Chondrocyte (in vitro differentiated cells): ENCODE measurements around the gene CDR2L. TPM values are rescaled to one million over a fixed set of nuclear protein-coding genes. Genes with fewer than 3 reads are reported as not detected.
A peak's percentile ranks its signal among the peaks of the same experiment; 100 is the strongest.
"Not testable (repeated sequence)": the region's sequence is repeated elsewhere in the genome, so short reads cannot be mapped to it uniquely, and the experiment has no call there.

ENCODE experiments used
- DNase-seq: peaks from one replicate; pipeline ENCODE4 v3.0.0; 2021; ENCODE audit warnings: mixed read lengths, low spot score
- H3K27ac Mint-ChIP-seq: one replicate; pipeline ENCODE4 v1.8.0; 2021; ENCODE audit warnings: mild to moderate bottlenecking, moderate library complexity, mixed read lengths; ENCODE audit not compliant: unreplicated experiment
- H3K27me3 Mint-ChIP-seq: 2 replicates; pipeline ENCODE4 v1.8.0; 2021; ENCODE audit warnings: low read depth, mixed read lengths
- H3K36me3 Mint-ChIP-seq: 2 replicates; pipeline ENCODE4 v1.8.0; 2021; ENCODE audit warnings: low read depth, mixed read lengths
- H3K4me1 Mint-ChIP-seq: 2 replicates; pipeline ENCODE4 v1.8.0; 2021; ENCODE audit warnings: low read depth, mild to moderate bottlenecking, mixed read lengths
- H3K4me3 Mint-ChIP-seq: one replicate; pipeline ENCODE4 v1.8.0; 2021; ENCODE audit warnings: mild to moderate bottlenecking, moderate library complexity, mixed read lengths; ENCODE audit not compliant: unreplicated experiment
- H3K9me3 Mint-ChIP-seq: 2 replicates; pipeline ENCODE4 v1.8.0; 2021; ENCODE audit warnings: low read depth, mixed read lengths
- total RNA-seq: library from RNA; stranded (reverse); gene quantifications from 3 replicates; pipeline ENCODE4 v1.2.1, GENCODE V29; 2021
- TF ChIP-seq, protein P1 (sequence below): fragments of 200-600 bp; sonication (generic); IDR thresholded peaks from 2 replicates; pipeline ENCODE4 v1.5.0; 2021; ENCODE audit warnings: antibody characterized with exemption, mild to moderate bottlenecking, moderate library complexity

Gene CDR2L
- total RNA-seq, 1 donor from 2014 or later: 51.0 TPM

DNA sequence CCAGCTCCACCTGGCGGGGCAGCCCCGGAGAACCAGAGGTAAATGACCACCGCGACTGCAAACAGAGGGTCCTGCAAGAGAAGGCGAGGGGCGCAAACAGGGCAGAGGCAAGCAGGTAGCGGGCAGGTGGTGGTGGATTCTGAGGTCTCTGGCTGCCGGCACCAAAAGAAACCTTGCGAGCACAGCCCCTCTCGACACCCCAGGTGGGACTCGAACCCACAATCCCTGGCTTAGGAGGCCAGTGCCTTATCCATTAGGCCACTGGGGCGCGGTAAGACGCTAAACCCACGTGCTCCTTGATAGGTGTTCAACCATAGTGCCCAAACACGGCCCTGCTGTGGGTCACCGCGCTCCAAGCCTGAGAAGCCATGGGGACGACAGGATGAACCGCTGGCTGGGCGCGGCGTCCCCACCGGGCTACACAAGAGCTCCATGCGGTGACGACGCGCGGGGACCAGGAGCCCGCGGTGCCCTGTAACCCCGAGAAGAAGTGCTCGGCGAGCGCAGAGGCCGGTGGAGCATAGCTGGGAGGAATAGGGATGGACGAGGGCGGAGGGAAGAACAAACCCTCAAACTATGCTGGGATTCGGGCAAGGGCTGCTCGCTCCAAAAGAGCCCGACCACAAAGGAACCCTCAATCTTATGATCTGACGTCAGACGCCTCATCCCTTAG lies 46.9 kb downstream of the CDR2L start:
- no peaks in the 10 kb centered on the region for H3K27me3 Mint-ChIP-seq
- peaks cover 13% of the 10 kb centered on the region for H3K9me3 Mint-ChIP-seq
- H3K27ac Mint-ChIP-seq: peak overlapping the region; percentile 99
- TF ChIP-seq, protein P1, sequence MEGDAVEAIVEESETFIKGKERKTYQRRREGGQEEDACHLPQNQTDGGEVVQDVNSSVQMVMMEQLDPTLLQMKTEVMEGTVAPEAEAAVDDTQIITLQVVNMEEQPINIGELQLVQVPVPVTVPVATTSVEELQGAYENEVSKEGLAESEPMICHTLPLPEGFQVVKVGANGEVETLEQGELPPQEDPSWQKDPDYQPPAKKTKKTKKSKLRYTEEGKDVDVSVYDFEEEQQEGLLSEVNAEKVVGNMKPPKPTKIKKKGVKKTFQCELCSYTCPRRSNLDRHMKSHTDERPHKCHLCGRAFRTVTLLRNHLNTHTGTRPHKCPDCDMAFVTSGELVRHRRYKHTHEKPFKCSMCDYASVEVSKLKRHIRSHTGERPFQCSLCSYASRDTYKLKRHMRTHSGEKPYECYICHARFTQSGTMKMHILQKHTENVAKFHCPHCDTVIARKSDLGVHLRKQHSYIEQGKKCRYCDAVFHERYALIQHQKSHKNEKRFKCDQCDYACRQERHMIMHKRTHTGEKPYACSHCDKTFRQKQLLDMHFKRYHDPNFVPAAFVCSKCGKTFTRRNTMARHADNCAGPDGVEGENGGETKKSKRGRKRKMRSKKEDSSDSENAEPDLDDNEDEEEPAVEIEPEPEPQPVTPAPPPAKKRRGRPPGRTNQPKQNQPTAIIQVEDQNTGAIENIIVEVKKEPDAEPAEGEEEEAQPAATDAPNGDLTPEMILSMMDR: peak; percentile 67
- no peak for DNase-seq
- peak overlapping the region; percentile 96 for H3K4me3 Mint-ChIP-seq
- H3K4me1 Mint-ChIP-seq: peaks cover 30% of the 10 kb centered on the region
- peaks cover 11% of the 10 kb centered on the region for H3K36me3 Mint-ChIP-seq

DNA sequence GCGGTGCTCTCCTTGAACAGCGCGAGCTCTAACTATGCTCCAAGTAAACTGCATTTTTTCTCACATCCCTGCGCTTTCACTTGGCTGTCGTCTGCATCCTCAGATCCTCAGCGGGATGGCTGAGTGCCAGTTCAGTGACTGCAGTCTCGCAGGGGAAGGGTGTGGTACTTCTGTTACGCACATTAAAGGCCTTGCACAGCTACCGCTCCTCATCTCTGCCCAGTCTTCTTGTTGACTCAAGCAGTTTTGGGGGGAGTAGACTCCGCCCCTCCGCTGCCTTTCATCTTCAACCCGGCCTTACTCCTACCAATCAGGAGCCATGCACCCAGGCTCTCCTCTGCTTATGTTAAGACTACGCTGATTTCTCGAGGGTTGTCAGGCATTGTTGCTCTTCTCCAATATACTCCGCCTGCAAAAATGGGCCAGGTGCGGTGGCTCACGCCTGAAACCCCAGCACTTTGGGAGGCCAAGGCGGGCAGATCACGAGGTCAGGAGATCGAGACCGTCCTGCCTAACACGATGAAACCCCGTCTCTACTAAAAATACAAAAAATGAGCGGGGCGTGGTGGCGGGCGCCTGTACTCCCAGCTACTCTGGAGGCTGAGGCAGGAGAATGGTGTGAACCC lies 49.3 kb downstream of the CDR2L start:
- Mint-ChIP-seq H3K36me3 (peaks cover 10% of the 10 kb centered on the region), H3K4me1 (peaks cover 30% of the 10 kb centered on the region), H3K27me3 (no peaks in the 10 kb centered on the region), H3K4me3 (no peak overlapping the region), H3K27ac (peak overlapping the region; percentile 65), H3K9me3 (no peaks in the 10 kb centered on the region)
- TF ChIP-seq, protein P1: no peak
- no peak for DNase-seq

DNA sequence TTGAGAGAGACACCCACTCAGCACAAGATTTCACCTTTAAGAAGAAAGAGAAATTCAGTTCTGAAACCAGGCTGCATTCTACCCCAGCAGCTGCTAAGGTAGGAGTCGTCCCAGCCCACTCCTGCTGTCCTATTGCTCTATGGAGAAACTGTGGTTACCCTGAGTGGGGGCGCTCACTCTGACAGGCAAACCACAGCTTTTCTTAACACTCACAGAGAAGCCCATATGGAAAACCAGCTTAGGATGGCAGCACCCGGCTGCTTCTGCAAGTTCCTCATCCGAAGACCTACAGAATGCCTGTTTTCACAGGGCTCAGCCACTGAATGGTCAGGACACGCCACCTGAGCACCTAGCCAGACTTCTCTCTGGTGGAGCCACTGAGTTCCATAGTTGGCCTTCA lies 51.8 kb downstream of the CDR2L start:
- DNase-seq: no peak
- Mint-ChIP-seq H3K4me1 (peaks cover 10% of the 10 kb centered on the region), H3K36me3 (peaks cover 12% of the 10 kb centered on the region), H3K4me3 (no peak overlapping the region), H3K9me3 (no peaks in the 10 kb centered on the region), H3K27ac (no peak overlapping the region), H3K27me3 (no peaks in the 10 kb centered on the region)
- TF ChIP-seq, protein P1: no peak

DNA sequence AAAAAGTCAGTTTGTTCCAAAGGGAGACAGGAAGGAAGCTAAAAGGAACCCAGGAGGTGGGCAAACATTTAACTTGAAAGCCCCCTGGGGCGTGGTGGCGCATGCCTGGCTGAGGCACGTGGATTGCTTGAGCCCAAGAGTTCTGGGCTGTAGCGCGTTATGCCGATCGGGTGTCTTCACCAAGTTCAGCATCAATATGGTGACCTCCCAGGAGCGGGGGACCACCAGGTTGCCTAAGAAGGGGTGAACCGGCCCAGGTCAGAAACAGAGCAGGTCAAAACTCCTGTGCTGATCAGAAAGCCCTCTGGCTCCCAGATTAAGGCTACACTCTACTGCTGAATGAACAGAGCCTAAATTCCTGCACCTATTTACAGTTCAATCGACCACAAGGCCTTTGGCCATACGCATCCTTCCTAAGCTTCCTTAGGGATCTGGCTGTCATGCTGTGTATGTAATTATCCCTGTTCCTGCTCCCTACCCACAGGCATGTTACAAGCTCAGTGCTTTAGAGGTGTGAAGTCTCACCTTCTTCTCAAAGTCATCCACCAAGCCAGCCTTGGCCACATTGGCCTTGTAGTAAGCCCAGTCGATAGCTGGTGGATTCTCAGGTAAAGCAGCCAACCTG lies 54.3 kb downstream of the CDR2L start:
- peaks cover 16% of the 10 kb centered on the region for H3K4me1 Mint-ChIP-seq
- peaks cover 11% of the 10 kb centered on the region for H3K36me3 Mint-ChIP-seq
- TF ChIP-seq, protein P1: no peak
- DNase-seq: no peak
- no peaks in the 10 kb centered on the region for H3K9me3 Mint-ChIP-seq
- no peak overlapping the region for H3K4me3 Mint-ChIP-seq
- H3K27me3 Mint-ChIP-seq: no peaks in the 10 kb centered on the region
- H3K27ac Mint-ChIP-seq: no peak overlapping the region

DNA sequence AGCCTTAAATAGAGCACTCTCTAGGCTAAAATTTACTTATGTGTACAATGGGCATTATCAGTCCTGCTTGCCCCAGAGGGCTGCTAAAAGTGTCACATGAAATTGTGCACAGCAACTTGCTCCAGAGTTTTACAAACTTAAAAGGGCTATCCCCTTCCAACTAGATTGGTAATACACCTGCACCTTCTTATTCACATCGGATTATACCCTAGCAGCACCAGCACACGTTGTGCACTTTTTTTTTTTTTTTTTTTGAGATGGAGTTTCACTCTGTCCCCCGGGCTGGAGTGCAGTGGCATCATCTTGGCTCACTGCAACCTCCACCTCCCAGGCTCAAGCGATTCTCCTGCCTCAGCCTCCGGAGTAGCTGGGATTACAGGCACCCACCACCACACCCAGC lies 56.4 kb downstream of the CDR2L start:
- H3K4me3 Mint-ChIP-seq, H3K36me3 Mint-ChIP-seq, H3K27ac Mint-ChIP-seq, H3K9me3 Mint-ChIP-seq, DNase-seq, H3K27me3 Mint-ChIP-seq: not testable (repeated sequence)
- H3K4me1 Mint-ChIP-seq: peaks cover 28% of the 10 kb centered on the region
